Fibroblast of villous mesenchyme (primary cell): ENCODE data around the gene KIF2C. TPM values are rescaled to one million over a fixed set of nuclear protein-coding genes. Genes with fewer than 3 reads are reported as not detected.

Experiments
- DNase-seq: peaks from one replicate; pipeline ENCODE4 v3.0.0-alpha.2; 2010; ENCODE audit warnings: low read depth
- H3K4me3 ChIP-seq: 2 replicates; pipeline ENCODE4 v1.5.1; 2011; ENCODE audit warnings: low read depth, mild to moderate bottlenecking, low read length
- total RNA-seq: library from RNA; depleted of rRNA; stranded (reverse); fragments of >200 nt; gene quantifications from 2 replicates; pipeline ENCODE4 v1.2.3, GENCODE V29; 2012
- TF ChIP-seq, protein P1 (sequence below): IDR thresholded peaks from 2 replicates; pipeline ENCODE4 v1.5.1; 2012; ENCODE audit warnings: low read depth, mild to moderate bottlenecking, low read length; ENCODE audit not compliant: insufficient read depth

Gene KIF2C
- total RNA-seq, 1 donor, result 26.8 TPM

DNA sequence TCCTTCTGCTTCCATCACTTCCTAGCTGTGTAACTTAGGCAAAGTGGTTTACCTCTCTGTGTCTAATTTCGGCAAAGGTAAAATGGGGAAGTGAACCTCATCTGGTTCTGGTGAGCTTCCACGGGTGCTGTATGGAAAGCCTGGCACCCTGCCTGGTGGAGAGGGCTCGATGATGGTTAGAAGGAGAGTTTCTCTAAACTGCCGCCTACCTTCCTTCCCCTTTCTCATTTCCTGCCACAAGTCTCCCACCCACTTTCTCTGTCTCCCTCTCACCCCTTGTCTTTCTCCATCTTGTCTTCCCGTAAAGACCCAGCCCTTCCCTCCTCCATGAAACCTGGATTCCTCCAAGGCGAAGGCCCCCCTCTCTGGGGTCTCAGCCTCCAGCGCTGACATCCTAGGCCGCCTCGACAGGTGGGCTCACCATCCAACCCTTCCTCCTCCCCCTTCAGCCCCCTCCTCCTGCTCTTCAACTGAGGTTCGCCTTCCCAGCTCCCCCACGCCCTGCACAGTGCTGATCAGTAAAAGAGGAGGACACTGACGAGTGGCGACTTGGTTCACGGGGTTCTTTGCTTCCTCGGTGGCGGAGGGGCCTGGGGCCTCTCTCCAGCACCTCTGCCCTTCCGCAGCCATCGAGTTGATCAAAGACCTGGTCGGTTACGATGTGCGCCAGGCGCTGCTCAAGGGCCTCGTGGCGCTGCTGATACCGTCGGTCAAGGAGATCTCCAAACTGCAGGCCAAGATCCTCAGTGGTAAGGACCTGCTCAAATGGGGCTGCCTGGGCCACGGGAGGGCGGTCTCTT lies 15.9 kb upstream of the KIF2C start:
- H3K4me3 ChIP-seq, result no peak overlapping the region
- no peak for DNase-seq
- TF ChIP-seq, protein P1, sequence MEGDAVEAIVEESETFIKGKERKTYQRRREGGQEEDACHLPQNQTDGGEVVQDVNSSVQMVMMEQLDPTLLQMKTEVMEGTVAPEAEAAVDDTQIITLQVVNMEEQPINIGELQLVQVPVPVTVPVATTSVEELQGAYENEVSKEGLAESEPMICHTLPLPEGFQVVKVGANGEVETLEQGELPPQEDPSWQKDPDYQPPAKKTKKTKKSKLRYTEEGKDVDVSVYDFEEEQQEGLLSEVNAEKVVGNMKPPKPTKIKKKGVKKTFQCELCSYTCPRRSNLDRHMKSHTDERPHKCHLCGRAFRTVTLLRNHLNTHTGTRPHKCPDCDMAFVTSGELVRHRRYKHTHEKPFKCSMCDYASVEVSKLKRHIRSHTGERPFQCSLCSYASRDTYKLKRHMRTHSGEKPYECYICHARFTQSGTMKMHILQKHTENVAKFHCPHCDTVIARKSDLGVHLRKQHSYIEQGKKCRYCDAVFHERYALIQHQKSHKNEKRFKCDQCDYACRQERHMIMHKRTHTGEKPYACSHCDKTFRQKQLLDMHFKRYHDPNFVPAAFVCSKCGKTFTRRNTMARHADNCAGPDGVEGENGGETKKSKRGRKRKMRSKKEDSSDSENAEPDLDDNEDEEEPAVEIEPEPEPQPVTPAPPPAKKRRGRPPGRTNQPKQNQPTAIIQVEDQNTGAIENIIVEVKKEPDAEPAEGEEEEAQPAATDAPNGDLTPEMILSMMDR, result no peak

DNA sequence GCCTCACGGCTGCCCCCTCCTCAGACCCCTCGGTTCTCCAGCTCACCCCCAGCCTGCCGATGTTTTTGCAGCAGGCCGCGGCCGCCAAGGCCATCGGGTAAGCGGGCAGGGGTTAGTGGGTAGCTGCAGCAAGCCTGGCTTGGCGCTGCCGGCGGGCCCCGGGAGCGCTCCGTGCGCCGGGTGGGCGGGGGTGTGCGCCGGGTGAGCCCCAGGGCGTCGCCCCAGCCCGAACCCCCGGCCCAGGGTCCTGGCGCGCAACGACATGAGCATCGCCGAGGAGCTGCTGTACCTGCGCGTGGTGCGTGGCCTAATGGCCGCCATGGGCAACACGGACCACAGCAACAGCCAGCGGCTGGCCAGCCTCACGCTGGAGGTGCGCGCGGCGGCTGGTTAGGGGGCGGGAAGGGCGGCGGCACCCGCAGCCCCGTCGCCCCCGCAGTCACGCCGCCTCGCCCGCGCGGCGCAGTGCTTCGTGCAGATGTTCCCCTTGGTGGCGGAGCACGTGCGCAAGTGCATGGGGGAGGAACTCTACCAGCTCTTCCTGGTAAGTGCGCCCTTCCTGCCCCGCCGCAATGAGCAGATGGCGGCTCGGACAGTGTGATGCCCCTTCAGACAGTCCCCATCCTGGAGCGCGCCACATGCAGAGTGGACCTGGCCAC lies 15.2 kb upstream of the KIF2C start:
- TF ChIP-seq, protein P1, result no peak
- no peak overlapping the region for H3K4me3 ChIP-seq
- DNase-seq, result no peak

DNA sequence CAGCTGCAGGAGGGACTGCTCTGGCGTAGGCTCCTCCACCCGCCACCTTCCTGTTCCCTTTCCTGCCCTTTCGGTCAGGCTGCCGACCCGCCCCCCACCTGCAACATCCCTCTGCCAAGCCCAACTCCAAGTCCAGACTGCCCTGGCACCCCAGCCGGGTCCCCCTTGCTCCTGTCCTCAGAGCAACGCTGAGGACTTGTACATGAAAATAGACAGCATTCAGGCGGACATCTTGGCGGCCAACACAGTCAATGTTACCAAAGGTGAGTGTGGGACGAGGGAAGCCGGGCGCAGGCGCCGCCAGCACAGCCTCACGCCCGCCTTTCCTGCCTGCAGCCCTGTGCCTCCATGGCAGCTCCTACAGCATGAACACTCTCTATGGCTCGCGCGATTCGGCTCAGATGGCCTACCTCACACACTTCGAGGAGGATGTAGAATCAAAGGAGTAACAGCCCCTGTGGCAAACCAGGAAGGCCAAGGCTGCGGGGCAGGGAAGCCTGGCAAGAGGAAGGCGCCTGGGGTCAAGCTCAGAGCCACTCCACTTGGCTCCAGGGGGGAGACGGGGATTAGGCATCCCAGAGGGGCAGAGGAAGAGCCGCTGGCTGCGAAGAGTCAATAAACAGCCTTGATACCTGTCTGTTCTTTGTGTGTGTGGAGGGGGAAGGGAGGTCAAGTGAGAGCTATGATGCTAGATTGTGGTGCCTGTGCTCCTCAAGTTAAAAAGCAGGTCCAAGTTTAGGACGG lies 14.5 kb upstream of the KIF2C start:
- no peak overlapping the region for H3K4me3 ChIP-seq
- no peak for DNase-seq
- TF ChIP-seq, protein P1, result no peak

DNA sequence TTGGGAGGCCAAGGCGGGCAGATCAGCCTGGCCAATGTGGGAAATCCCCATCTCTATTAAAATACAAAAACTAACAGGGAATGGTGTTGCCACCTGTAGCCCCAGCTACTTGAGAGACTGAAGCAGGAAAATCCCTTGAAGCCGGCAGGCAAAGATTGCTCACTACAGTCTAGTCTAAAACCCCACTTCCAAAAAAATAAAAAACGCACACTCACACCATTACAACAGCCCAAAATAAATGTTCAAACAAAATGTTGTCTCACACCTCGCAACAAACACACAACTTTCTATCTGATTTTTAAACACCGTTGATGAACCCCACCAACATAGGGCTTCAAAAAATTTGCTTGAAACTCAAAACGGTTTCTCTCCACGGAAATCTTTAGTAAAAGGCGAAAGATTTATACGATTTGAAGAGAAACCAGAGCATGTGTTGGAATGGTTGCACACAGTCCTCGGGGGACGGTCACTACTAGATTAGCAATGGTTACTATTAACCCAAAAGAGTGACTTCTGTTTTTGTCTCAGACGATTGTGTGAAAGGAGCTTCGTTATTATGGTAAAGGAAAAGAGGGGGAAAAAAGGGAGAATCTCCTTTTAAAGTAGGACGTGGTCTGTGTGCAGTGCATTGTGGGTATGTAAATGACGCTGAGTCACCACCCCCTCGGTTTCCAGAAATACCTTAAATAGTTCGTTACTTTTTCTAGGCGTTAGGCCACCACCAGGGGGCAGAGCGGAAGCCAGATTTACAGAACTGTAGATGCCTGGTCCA lies 8.7 kb upstream of the KIF2C start, which contains the start of gene RNU5D-1:
TSS of gene RNU5D-1 (minus strand) at position 430 of the 772 bp plus-strand sequence.
- DNase-seq, result peak; percentile 98
- TF ChIP-seq, protein P1, result peak; percentile 79
- H3K4me3 ChIP-seq, result peak within 1 kb of the TSS; percentile 35

DNA sequence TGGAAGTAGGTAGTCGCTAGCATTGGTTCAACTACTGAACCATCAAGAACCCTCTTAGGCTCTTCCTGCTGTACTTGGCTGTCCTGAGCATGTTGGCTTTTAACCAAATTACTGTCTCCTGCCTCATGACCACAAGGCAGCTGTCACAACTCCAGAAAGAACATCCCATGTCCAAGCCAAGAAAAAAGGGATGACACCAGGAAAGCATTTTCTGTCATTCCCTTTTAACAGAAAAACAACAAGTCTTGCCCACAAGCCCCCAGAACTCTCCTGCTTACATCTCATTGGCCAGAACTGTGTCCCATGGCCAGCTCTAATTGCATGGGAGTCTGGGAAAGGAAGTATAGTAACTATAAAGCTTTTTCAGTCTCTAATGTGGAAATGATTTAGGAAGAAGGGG lies 6.3 kb upstream of the KIF2C start:
- H3K4me3 ChIP-seq, result no peak overlapping the region
- TF ChIP-seq, protein P1, result no peak
- peak; percentile 39 for DNase-seq

DNA sequence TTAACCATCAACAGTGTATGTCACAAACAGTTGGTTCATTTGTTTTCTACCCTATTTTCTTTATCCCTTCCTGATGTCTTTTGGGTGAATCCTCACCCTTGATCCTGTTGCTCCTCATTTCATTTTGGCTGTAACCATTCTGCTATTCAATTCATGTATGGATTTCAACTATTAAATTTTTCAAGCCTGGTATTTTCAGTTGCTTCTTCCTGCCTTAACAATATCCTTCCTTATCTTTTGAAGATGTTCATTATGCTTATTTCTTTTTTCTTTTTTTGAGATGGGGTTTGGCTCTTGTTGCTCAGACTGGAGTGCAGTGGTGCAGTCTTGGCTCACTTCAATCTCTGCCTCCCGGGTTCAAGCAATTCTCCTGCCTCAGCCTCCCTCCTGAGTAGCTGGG lies 5.9 kb upstream of the KIF2C start:
- TF ChIP-seq, protein P1, result no peak
- H3K4me3 ChIP-seq, result no peak overlapping the region
- DNase-seq, result no peak
